CD4-positive, alpha-beta T cell (primary cell): ENCODE data around the gene ARHGAP33. TPM values are rescaled to one million over a fixed set of nuclear protein-coding genes. Genes with fewer than 3 reads are reported as not detected.
A peak's percentile ranks its signal among the peaks of the same experiment; 100 is the strongest.

Experiments
- ATAC-seq: fragments of 200-7000 bp; cut with Tn5 transposase; one replicate; pipeline ENCODE4 v1.10.0; 2022; ENCODE audit warnings: mild to moderate bottlenecking; ENCODE audit not compliant: poor library complexity
- CTCF ChIA-PET: fragments of 350-600 bp; sonication (Branson Sonifier 250); formaldehyde crosslinking; loops from one replicate; lab custom pipeline; 2021; ENCODE audit warnings: antibody characterized with exemption, inconsistent platforms; lab: Charles Lee
- POLR2A ChIA-PET: fragments of 350-600 bp; sonication (Branson Sonifier 250); formaldehyde crosslinking; loops from one replicate; lab custom pipeline; 2021; ENCODE audit warnings: antibody characterized with exemption, inconsistent platforms; lab: Charles Lee
- DNase-seq, 14 experiments: peaks; one replicate each; pipeline ENCODE4 v3.0.0-alpha.2; 2013 to 2020; ENCODE audit warnings: mixed read lengths in 2 of 14
- H3K27ac ChIP-seq, 2 donors: one replicate each; pipeline versions ENCODE4 v1.5.1 to v1.7.0; 2013; ENCODE audit warnings: low read length in 2 of 2, low read depth in 1 of 2, mild to moderate bottlenecking in 1 of 2
- H3K27me3 ChIP-seq, 2 experiments: 1 replicate in 1 of 2; 2 replicates in 1 of 2; pipeline versions ENCODE4 v1.6.1 to v1.7.0; 2013; ENCODE audit warnings: low read length in 2 of 2, control low read depth in 1 of 2, mild to moderate bottlenecking in 1 of 2, moderate library complexity in 1 of 2; ENCODE audit not compliant: insufficient read depth in 2 of 2, control insufficient read depth in 1 of 2
- H3K36me3 ChIP-seq: one replicate; pipeline ENCODE4 v1.6.1; 2013; ENCODE audit warnings: low read length, control low read depth; ENCODE audit not compliant: insufficient read depth
- H3K4me1 ChIP-seq: one replicate; pipeline ENCODE4 v1.6.1; 2013; ENCODE audit warnings: low read length, control low read depth; ENCODE audit not compliant: insufficient read depth
- H3K4me3 ChIP-seq: one replicate; pipeline ENCODE4 v1.5.1; 2013; ENCODE audit warnings: mild to moderate bottlenecking, low read length, moderate library complexity
- H3K9me3 ChIP-seq, 2 experiments: 1 replicate in 1 of 2; 2 replicates in 1 of 2; pipeline versions ENCODE4 v1.6.1 to v1.7.0; 2013; ENCODE audit warnings: low read length in 2 of 2, mild to moderate bottlenecking in 2 of 2, control low read depth in 1 of 2, moderate library complexity in 1 of 2; ENCODE audit not compliant: control insufficient read depth in 1 of 2, insufficient read depth in 1 of 2
- H3K27ac Mint-ChIP-seq: one replicate; pipeline ENCODE4 v1.8.0; 2020; ENCODE audit warnings: mixed read lengths
- H3K27me3 Mint-ChIP-seq: one replicate; pipeline ENCODE4 v1.8.0; 2021; ENCODE audit warnings: mixed read lengths
- H3K36me3 Mint-ChIP-seq: one replicate; pipeline ENCODE4 v1.8.0; 2021; ENCODE audit warnings: low read depth, mixed read lengths
- H3K4me1 Mint-ChIP-seq: one replicate; pipeline ENCODE4 v1.8.0; 2021; ENCODE audit warnings: low read depth, mixed read lengths
- H3K4me3 Mint-ChIP-seq: one replicate; pipeline ENCODE4 v1.8.0; 2020; ENCODE audit warnings: mild to moderate bottlenecking, mixed read lengths
- H3K9me3 Mint-ChIP-seq: one replicate; pipeline ENCODE4 v1.8.0; 2020; ENCODE audit warnings: mixed read lengths
- CTCF ChIP-seq: fragments of 200-600 bp; IDR thresholded peaks from one replicate; pipeline ENCODE4 v1.8.0; 2022; ENCODE audit warnings: antibody characterized with exemption, mild to moderate bottlenecking
- intact Hi-C, 2 experiments: fragments of 100-400 bp; cut with DNase I in 1 of 2; cut with micrococcal nuclease in 1 of 2; formaldehyde crosslinking; loops; one replicate each; pipeline versions ENCODE4 v1.15.1 to v1.9.0; 2023 to 2025; cut with DNase I, micrococcal nuclease
- total RNA-seq, 174 experiments: library from RNA in 2 of 174; stranded (reverse) in 2 of 174; gene quantifications; one replicate each; pipeline ENCODE4 v1.2.3 and lab custom pipeline; 2021 to 2026

ARHGAP33 gene
- total RNA-seq, 2 experiments from 2014 or later: 16.4 to 19.5 TPM

- DNase-seq: peak in 1 of 14 experiments; percentile 22
- Mint-ChIP-seq H3K27me3 (no peaks in the 10 kb centered on the region), H3K27ac (no peak overlapping the region), H3K4me1 (peaks cover 24% of the 10 kb centered on the region), H3K4me3 (peak overlapping the region; percentile 78), H3K36me3 (peaks cover 10% of the 10 kb centered on the region), H3K9me3 (no peaks in the 10 kb centered on the region)
- no peak overlapping the region for H3K4me3 ChIP-seq
- no peaks in the 10 kb centered on the region for H3K27me3 ChIP-seq
- H3K27ac ChIP-seq: no peak overlapping the region
- ChIA-PET CTCF (no interaction called here), POLR2A (interaction anchor here (1.3 kb wide), 1 partner anchor 32 kb away, joined by 4 read pairs; the partner anchor contains the start of gene U2AF1L4)
- peaks cover 6% of the 10 kb centered on the region for H3K36me3 ChIP-seq
- no peaks in the 10 kb centered on the region for H3K9me3 ChIP-seq
- no peak for ATAC-seq
- H3K4me1 ChIP-seq: peaks cover 21% of the 10 kb centered on the region
- intact Hi-C loops: loop anchor here in 1 of 2 experiments (5.0 to 10.0 kb wide), 2 partner anchors 158 to 280 kb away; partner anchors contain the start of gene LRFN3
- no peak for TF ChIP-seq CTCF
These were observed 1.9 kb downstream of the ARHGAP33 start for GRCh38 chr19:35777086-35777841.

GRCh38 chr19:35777961-35778360 lies 2.6 kb downstream of the ARHGAP33 start:
- H3K36me3 Mint-ChIP-seq: peaks cover 12% of the 10 kb centered on the region
- DNase-seq (no peak), ATAC-seq (no peak)
- peaks cover 21% of the 10 kb centered on the region for H3K4me1 ChIP-seq
- no peak overlapping the region for H3K27ac ChIP-seq
- TF ChIP-seq CTCF: no peak
- H3K9me3 ChIP-seq: no peaks in the 10 kb centered on the region
- H3K4me3 Mint-ChIP-seq: peak overlapping the region; percentile 30
- peaks cover 24% of the 10 kb centered on the region for H3K4me1 Mint-ChIP-seq
- no peaks in the 10 kb centered on the region for H3K27me3 Mint-ChIP-seq
- H3K9me3 Mint-ChIP-seq: no peaks in the 10 kb centered on the region
- POLR2A ChIA-PET: no interaction called here
- no peak overlapping the region for H3K4me3 ChIP-seq
- H3K27ac Mint-ChIP-seq: no peak overlapping the region
- intact Hi-C loops: loop anchor here in 1 of 2 experiments (5.0 to 10.0 kb wide), 2 partner anchors 157 to 279 kb away; partner anchors contain the start of gene LRFN3
- no peaks in the 10 kb centered on the region for H3K27me3 ChIP-seq
- H3K36me3 ChIP-seq: peaks cover 10% of the 10 kb centered on the region
- CTCF ChIA-PET: no interaction called here

- CTCF ChIA-PET: no interaction called here
- Histone ChIP-seq H3K9me3 (no peaks in the 10 kb centered on the region), H3K27ac (no peak overlapping the region), H3K4me3 (no peak overlapping the region), H3K27me3 (no peaks in the 10 kb centered on the region), H3K4me1 (peaks cover 21% of the 10 kb centered on the region), H3K36me3 (peaks cover 10% of the 10 kb centered on the region)
- no peak for TF ChIP-seq CTCF
- no peaks in the 10 kb centered on the region for H3K27me3 Mint-ChIP-seq
- H3K27ac Mint-ChIP-seq: no peak overlapping the region
- H3K36me3 Mint-ChIP-seq: peaks cover 17% of the 10 kb centered on the region
- no peak overlapping the region for H3K4me3 Mint-ChIP-seq
- ATAC-seq (no peak), DNase-seq (peak in 1 of 14 experiments; percentile 10)
- H3K4me1 Mint-ChIP-seq: peaks cover 24% of the 10 kb centered on the region
- no peaks in the 10 kb centered on the region for H3K9me3 Mint-ChIP-seq
- POLR2A ChIA-PET: no interaction called here
- intact Hi-C loops: loop anchor here in 1 of 2 experiments (5.0 to 10.0 kb wide), 2 partner anchors 156 to 278 kb away; partner anchors contain the start of gene LRFN3
These were observed 3.7 kb downstream of the ARHGAP33 start for GRCh38 chr19:35779033-35779432.
